ENCODE data around the gene C10orf120. TPM values are rescaled to one million over a fixed set of nuclear protein-coding genes. Genes with fewer than 3 reads are reported as not detected.

The C10orf120 gene
- total RNA-seq, 1 donor from 2014 or later = not detected

DNA sequence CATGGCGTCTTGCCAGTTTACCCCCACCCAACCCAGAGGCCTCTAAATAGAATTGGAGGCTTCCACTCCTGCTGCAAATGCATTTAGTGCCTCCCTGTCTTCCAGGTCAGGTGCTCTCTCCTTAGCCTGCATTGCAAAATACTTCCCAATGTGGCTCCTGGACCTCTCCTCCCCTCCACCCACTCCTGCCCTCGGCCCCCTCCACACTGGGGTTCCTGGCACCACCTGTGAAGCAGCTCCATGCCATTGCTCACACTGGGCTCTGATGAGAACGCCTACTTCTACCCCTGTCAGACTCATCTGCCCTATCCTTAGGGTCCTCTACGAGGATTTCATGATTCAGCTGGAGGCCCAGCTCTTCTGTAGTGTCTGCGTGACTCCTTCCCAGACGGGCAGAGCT lies 37.4 kb downstream of the C10orf120 start:
- DNase-seq (ENCODE audit: low spot score) = no peak

DNA sequence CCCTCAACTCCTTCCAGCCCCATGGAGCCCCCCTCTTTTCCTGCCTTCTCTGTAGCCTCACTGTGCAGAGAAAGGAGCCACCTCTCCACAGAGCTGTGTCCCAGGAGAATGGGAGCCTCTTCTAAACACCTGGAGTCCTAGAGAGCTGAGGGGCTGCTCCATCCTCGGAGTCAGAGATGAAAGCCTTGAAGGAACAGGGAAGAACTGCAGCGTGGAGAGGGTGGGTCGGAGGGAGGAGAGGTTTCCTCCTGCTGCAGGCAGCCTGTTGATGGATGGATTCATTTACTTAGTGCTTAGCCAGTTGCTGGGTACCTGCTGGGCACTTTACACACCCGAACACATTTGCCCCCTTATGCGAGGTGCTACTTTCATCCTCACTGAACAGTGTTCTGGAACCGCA lies 39.0 kb downstream of the C10orf120 start:
- no peak for DNase-seq (ENCODE audit: low spot score)

DNA sequence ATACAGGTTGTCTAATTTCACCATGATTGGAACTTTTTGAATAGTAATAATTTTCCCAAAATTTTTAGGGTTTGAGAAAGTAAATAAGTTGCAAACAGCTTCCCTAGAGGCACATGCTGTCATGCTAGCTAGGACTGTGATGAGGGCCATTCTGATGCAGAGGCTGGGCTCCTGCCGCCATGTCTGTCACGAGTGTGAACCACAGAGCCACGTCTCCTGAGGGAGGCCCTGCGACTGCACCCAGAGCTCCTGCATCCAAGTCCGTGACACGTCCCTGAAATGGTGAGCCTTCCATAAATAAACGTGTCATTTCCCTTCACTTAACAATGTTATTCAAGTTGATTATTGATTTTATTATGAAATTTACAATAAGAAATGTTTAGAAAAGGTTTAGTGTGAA lies 40.0 kb downstream of the C10orf120 start:
- DNase-seq (ENCODE audit: low spot score) = no peak

DNA sequence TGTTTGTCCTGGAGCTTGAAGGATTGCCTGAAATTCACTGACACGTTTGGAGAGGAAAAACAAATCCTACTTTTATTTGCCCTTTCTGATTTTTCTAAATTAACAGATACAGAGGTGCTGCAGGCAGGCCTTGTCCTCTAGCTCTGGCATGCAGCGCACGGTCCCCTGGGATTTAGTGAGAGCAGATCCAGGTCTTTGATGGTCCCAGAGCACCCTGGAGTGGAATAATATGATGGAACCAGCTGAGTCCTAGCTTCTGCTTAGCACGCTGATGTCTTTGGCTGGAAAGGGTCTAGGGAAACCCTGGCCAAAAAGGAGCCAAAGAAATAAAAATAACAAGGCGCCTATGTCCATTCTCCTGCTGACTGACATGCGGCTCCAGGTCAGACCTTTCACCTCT lies 40.5 kb downstream of the C10orf120 start:
- DNase-seq (ENCODE audit: low spot score) = no peak

DNA sequence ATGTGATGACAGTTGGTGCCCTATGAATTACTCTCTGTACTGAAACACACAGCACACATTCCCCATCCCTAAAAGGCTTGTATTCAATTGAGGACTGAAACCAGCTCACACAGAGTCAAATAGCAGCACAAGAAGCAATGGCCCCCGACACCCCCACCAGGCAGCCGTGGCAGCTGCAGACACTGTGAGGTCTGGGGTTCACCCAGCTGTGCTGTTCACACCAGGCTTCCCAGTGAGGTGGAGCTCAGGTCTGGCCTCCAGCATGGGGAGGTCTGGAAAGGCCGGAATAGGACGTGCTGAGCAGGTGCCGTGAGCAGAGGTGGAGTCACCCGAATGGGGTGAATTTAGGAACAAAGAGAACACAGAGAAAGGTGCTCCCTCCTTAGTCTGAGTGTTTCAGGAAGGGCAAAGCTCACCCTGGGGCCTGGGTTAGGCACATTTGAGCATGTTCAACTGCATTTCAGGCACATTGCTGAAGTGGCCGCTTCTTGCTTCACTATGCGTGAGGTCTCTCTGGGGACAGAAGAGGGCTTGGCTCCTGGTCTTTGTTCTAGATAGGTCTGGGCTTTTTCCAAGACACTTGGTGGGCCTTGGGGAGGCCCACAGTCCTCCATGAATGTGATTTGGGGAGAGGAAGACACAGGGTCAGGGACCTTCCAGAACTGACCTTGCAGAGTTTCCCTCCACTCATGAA lies 41.1 kb downstream of the C10orf120 start:
- no peak for DNase-seq (ENCODE audit: low spot score)

DNA sequence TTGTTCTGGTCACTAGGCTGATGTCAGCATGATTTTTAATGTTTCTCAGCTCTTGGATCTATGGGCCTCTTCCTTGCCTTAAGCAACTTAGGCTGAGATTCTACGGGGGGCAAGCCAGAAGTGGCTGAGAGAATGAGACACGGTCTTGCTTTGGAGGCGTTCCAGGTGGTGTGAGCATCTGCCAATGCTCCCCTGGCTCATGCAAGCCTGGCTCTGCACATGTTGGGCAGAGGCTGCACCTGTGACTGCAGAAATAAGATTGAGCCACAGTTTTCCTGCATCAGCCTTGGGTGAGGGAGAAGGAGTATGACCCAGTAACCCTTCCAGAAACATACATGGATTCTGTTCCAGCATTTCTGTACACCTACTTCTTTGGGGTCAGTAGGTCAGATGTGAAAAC lies 41.9 kb downstream of the C10orf120 start:
- no peak for DNase-seq (ENCODE audit: low spot score)

DNA sequence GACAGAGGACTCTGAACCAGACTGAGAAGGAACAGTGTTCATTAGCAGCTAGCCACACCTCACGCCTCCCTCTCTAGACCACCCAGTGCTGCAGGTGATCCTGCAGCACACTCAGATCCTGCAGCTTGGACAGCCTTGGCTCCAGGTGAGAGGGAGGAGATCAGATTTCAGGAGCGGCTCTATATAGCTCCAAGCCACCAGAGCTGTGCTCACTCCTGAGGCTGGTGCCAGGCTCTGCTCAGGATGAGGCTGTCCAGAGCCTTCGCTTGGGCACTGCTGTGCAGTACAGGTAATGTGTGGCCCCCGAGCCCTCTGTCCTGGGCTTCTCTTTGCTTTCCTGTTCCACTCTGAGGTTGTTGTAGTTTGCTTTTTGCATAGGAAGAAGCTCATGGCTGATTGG lies 42.4 kb downstream of the C10orf120 start:
- no peak for DNase-seq (ENCODE audit: low spot score)

DNA sequence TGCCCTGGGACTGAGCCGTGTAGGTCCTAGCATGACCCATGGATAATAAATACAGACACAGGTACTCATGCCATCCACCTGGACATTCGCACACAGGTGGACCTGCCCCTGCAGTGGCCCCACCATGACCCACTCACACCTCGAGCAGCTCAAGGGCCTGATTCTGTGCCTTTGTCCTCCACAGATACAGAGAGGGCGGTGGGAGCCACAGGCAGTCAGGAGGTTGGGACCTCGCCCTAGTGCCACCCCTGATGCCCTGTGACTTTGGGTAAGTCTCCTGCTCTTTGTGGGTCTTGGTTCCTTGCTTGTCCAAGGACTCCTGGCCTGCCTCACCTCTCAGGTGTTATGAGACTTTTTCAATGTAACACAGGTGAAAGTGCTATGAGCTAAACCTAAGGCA lies 42.9 kb downstream of the C10orf120 start:
- no peak for DNase-seq (ENCODE audit: low spot score)

DNA sequence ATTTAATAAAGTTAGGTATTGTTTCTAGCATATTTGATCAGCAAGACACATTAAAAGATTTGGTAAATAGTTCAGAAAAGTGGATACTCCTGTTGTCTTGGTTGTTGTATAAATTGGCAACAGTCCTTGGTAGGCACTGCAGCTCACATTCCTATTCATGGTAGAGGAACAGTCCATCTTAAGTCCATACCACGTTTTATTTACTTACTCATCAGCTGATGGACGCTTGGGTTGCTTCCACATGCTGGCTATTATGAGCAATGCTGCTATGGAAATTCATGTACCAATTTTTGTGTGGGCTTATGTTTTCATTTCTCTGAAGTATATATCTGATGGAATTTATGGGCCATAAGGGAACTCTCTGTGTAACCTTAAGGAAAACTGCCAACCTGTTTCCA lies 43.3 kb downstream of the C10orf120 start:
- no peak for DNase-seq (ENCODE audit: low spot score)

DNA sequence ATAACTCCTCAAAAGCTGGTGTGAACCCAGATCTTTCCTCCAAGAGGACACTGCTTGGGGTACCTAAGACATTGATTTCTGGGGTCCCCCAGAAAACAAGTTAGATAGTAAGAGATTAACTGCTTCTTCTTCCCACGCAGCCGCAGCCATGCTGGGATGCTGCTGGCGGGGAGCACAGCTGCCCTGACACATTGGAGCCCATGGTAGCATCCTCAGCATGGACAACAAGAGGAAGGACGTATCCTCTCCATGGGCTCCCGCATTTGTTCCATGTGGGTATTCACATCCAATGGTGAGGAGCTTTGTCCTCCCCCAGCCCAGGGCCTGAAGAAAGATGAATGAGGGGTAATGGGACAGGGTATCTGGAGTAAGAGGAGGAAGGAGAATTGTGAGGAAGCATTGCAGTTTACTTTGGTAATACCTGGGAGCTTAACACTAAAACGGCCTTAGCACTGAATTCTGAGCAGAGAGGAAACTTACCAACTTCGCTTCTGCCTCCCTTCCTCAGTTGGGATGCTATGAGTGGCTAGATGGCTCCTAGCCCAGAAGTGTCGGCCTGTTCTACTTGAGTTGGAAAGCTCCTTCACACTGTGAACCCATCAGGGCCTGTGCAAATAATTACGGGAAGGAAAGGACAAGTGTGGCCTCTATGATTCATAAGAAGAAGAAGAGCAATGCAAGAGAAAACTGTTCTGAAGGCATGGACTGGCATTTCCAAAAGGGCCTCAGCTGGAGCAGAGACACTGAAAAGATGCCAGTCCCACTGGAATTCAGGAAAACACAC lies 43.9 kb downstream of the C10orf120 start:
- no peak for DNase-seq (ENCODE audit: low spot score)

DNA sequence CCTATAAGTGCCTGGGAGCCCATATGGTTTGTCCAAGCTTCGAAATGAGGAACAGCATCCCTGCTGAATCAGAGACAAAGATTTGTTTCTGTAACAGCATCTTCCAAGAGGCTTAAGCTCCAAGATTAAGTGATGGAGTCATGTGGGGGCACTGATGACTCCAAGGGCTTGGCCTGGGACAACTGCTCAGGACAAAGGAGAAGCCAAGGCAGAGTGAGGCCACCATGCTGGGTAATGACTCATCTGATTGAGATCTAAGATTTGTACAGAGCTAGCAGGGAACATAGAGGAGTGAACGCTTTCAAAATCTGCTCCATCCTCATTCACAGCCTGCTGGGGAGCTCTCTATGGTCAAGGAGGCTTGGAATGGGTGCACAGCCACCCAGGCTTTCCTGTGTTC lies 49.3 kb downstream of the C10orf120 start:
- DNase-seq (ENCODE audit: low spot score) = no peak

DNA sequence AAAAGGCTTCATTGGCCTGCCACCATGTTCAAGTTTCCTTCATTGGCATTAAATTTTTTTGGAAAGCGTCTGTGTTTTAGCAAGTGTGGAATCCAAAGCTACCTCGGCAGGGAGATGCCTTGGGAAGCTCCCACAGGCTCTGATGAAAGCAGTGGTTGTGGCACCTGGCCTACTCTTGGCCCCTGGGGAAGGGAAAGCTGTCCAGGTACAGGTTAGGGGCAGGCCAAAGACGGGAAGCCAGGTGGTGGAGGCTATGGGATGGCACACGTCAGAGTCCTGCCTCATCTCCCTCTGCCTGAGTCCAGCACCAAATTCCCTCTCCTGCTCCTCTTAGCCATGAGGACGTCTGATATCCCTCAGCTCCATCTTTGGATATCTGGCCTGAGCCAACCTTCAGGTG lies 49.7 kb downstream of the C10orf120 start:
- no peak for DNase-seq (ENCODE audit: low spot score)

DNA sequence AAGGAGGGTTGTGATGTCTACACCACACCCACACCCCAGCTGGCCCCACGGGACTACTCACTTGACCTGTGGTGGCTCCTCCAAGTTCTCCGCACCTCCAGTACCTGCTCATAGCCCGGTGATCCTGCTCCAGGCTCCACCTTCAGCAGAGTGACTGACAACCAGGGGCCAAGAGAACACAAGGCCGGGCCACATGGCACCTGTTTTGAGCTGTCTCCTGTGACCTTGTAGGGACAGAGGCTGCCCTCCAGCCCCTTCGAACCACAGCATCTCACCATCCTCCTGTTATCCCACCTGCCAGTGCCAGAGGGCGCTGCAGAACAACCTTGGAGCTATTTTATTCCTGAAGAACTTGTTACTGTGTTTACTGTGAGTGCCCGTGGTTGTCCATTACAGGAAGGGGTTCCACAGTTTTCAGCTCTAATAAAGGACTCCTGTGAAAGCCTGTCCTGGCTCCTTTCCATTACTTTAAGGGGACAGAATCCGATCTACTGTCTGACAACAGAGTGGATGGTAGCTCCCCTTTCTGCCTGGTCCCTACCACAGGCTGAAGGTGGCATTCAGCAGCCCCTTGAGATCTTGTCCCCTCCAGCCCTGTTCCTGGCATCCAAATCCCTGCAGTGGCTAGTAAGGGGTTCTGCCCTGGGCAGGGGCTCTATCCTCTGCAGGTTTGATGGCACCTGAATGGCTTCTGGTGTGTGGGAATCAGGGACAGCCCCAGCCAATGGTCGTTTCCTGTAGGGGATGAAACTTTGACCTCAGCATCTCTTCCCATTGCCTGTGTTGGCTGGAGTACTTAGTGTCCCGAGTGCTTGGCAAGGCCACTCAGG lies 50.8 kb downstream of the C10orf120 start:
- peak; percentile 46 for DNase-seq (ENCODE audit: low spot score)

Other genes starting within 250 kb of the C10orf120 start
- gene ARMS2, start 245.2 kb downstream of the C10orf120 start, total RNA-seq = not detected
- gene HTRA1, start 238.3 kb downstream of the C10orf120 start, total RNA-seq = 141 TPM
- gene DMBT1, start 139.1 kb downstream of the C10orf120 start, total RNA-seq = 5.4 TPM
- 2.7 TPM for gene CUZD1, start 146.0 kb upstream of the C10orf120 start, total RNA-seq
- gene FAM24B, start 179.7 kb upstream of the C10orf120 start, total RNA-seq = 4.9 TPM
- not detected for gene FAM24A, start 210.8 kb upstream of the C10orf120 start, total RNA-seq